ENCODE results near the gene MRGPRG. TPM values are rescaled to one million over a fixed set of nuclear protein-coding genes. Genes with fewer than 3 reads are reported as not detected.

Gene MRGPRG
- total and polyA plus RNA-seq, 2 of the 8 experiments (the other 6 are each of a cell fraction or from before 2014, with no cell fraction given), result not detected

- TF ChIP-seq MAX (IDR thresholded peaks at IDR 0.05) (no peak), GTF2F1 (IDR thresholded peaks at IDR 0.05; ENCODE audit: borderline replicate concordance, low read depth, low read length) (no peak), EZH2 (IDR thresholded peaks at IDR 0.05; ENCODE audit: low read depth, low read length, severe bottlenecking) (no peak), CEBPB (IDR thresholded peaks at IDR 0.05; ENCODE audit: low read depth, low read length) (no peak)
These were observed 18.1 kb downstream of the MRGPRG start (continued) for GRCh38 chr11:3200388-3201111.
